Measurements from ENCODE around the gene CD47. TPM values are rescaled to one million over a fixed set of nuclear protein-coding genes. Genes with fewer than 3 reads are reported as not detected.

The CD47 gene
- total and polyA plus RNA-seq, 2 of the 13 experiments (the other 11 are each of a cell fraction or from before 2014, with no cell fraction given), result 3.3 to 6.5 TPM

DNA sequence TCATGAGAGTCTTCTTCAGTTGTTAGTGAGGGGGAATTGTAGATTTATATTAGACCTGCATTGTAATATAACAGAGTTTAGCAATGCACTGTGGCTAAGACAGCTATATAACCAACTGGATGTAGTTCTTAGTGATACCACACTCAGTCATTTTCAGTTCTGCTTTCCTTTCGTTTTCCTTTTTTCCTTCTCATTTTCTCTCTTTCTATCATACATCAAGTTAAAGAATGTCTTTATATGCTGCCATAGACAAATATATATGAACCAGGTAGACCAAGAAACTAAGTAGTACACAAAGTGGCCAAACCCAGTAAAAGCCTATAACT, 43.7 kb upstream of the CD47 start (continued):
- TF ChIP-seq KAT8 (CRISPR knock-in tag; IDR thresholded peaks at IDR 0.05) (no peak), CBFB (CRISPR knock-in tag; IDR thresholded peaks at IDR 0.05) (no peak), ZNF839 (CRISPR knock-in tag; IDR thresholded peaks at IDR 0.05; ENCODE audit: borderline replicate concordance) (no peak), ZNF678 (CRISPR knock-in tag; IDR thresholded peaks at IDR 0.05) (no peak)
- TF ChIP-seq, protein P1, sequence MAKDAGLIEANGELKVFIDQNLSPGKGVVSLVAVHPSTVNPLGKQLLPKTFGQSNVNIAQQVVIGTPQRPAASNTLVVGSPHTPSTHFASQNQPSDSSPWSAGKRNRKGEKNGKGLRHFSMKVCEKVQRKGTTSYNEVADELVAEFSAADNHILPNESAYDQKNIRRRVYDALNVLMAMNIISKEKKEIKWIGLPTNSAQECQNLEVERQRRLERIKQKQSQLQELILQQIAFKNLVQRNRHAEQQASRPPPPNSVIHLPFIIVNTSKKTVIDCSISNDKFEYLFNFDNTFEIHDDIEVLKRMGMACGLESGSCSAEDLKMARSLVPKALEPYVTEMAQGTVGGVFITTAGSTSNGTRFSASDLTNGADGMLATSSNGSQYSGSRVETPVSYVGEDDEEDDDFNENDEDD (CRISPR knock-in tag; IDR thresholded peaks at IDR 0.05; ENCODE audit: borderline replicate concordance), result no peak

DNA sequence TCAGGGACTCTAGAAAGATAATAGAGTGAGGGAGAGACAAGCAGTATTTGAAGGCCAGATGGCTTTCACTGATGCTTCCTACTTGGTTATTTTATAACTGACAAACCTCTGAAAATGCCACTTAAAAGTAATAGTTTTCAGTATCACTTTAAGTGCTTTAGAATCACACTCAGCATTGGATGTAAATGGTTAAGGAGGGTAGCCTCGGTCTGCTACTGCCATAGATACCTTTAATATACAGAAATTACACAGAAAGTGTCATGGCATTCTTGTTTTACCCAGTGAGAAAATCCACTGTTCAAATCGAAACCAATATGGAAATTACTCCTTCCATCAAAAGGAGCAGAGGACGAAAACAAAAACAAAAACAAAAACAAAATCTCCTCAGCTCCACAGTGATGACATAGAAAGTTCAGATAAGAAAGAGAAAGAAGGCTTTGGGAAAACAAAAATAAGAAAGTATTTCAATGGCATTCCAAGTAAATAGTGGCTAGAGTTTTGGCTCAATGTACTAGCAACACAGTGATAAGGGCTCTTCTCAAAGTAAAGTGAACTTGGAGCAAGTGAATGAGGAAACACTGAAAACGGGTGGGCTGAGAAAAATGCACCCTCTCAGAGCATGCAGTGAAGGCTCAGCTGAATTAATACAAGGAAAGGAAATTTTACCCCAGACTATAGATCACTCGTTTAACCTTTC, 43.2 kb upstream of the CD47 start:
- no TSS peak for BruUV-seq (replicated peaks)
- TF ChIP-seq PRMT3 (CRISPR knock-in tag; IDR thresholded peaks at IDR 0.05; ENCODE audit: borderline replicate concordance, low read depth) (no peak), SIN3B (IDR thresholded peaks at IDR 0.05; ENCODE audit: low read length) (no peak), CAMTA2 (CRISPR knock-in tag; IDR thresholded peaks at IDR 0.05; ENCODE audit: borderline replicate concordance) (no peak), RFXAP (CRISPR knock-in tag; IDR thresholded peaks at IDR 0.05; ENCODE audit: borderline replicate concordance) (no peak), HDAC1 (CRISPR knock-in tag; IDR thresholded peaks at IDR 0.05) (no peak), ZNF335 (CRISPR knock-in tag; IDR thresholded peaks at IDR 0.05) (no peak), ZNF264 (CRISPR knock-in tag; IDR thresholded peaks at IDR 0.05) (no peak), ZNF777 (CRISPR knock-in tag; IDR thresholded peaks at IDR 0.05) (no peak), SAFB2 (CRISPR knock-in tag; IDR thresholded peaks at IDR 0.05; ENCODE audit: borderline replicate concordance, low read depth) (no peak)
- TF ChIP-seq, protein P2, sequence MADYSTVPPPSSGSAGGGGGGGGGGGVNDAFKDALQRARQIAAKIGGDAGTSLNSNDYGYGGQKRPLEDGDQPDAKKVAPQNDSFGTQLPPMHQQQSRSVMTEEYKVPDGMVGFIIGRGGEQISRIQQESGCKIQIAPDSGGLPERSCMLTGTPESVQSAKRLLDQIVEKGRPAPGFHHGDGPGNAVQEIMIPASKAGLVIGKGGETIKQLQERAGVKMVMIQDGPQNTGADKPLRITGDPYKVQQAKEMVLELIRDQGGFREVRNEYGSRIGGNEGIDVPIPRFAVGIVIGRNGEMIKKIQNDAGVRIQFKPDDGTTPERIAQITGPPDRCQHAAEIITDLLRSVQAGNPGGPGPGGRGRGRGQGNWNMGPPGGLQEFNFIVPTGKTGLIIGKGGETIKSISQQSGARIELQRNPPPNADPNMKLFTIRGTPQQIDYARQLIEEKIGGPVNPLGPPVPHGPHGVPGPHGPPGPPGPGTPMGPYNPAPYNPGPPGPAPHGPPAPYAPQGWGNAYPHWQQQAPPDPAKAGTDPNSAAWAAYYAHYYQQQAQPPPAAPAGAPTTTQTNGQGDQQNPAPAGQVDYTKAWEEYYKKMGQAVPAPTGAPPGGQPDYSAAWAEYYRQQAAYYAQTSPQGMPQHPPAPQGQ (CRISPR knock-in tag; IDR thresholded peaks at IDR 0.05; ENCODE audit: borderline replicate concordance), result no peak
- TF ChIP-seq, protein P3, sequence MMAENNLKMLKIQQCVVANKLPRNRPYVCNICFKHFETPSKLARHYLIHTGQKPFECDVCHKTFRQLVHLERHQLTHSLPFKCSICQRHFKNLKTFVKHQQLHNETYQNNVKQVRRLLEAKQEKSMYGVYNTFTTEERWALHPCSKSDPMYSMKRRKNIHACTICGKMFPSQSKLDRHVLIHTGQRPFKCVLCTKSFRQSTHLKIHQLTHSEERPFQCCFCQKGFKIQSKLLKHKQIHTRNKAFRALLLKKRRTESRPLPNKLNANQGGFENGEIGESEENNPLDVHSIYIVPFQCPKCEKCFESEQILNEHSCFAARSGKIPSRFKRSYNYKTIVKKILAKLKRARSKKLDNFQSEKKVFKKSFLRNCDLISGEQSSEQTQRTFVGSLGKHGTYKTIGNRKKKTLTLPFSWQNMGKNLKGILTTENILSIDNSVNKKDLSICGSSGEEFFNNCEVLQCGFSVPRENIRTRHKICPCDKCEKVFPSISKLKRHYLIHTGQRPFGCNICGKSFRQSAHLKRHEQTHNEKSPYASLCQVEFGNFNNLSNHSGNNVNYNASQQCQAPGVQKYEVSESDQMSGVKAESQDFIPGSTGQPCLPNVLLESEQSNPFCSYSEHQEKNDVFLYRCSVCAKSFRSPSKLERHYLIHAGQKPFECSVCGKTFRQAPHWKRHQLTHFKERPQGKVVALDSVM (CRISPR knock-in tag; IDR thresholded peaks at IDR 0.05), result no peak
- intact Hi-C loops (cut with micrococcal nuclease; ENCODE audit: unreplicated experiment), result no loop called here
- H3K9ac ChIP-seq (ENCODE audit: insufficient read depth, low read depth, low read length), result no peak overlapping the region
- H3K27me3 ChIP-seq (ENCODE audit: control insufficient read depth in 1 of 2, insufficient read depth in 2 of 2, low read length in 2 of 2), result no peaks in the 10 kb centered on the region; a peak in 1 of 5 replicates
- POLR2A ChIA-PET, result no interaction called here
- H3K9me3 ChIP-seq (ENCODE audit: low read length), result no peaks in the 10 kb centered on the region
- no peaks in the 10 kb centered on the region for H3K79me2 ChIP-seq (ENCODE audit: insufficient read depth, low read length)
- H3K36me3 ChIP-seq (replicated peaks in 1 of 2; ENCODE audit: control insufficient read depth in 1 of 2, insufficient read depth in 2 of 2, low read length in 2 of 2), result no peaks in the 10 kb centered on the region
- no peaks in the 10 kb centered on the region for H3K4me1 ChIP-seq (ENCODE audit: insufficient read depth, low read length)
- no peaks in the 10 kb centered on the region for H4K20me1 ChIP-seq (ENCODE audit: insufficient read depth, low read length)
- no peak overlapping the region for H3K27ac ChIP-seq (ENCODE audit: extremely low read length, insufficient read depth, low read length)
- H2AFZ ChIP-seq (ENCODE audit: low read length), result no peak overlapping the region
- 4% methylated on average over 5 of the region's 5 CpGs for WGBS (ENCODE audit: low lambda C conversion rate)
- no peak overlapping the region for H3K4me2 ChIP-seq (ENCODE audit: low read depth, low read length)
- no peak for ATAC-seq
- no peak for DNase-seq (ENCODE audit: low spot score)
- H3K4me3 ChIP-seq (replicated peaks in 1 of 3; ENCODE audit: insufficient read depth in 1 of 3, low read depth in 2 of 3, low read length in 3 of 3), result no peak overlapping the region
- CTCF ChIA-PET (ENCODE audit: low intra/inter-chr PET ratio, low total read pairs), result no interaction called here
- in situ Hi-C loops (cut with HindIII; ENCODE audit: extremely low pct_ligation_motif_present, low pct_unique_long_range_greater_than_20kb), result no loop called here
- FAIRE-seq, result no peak
